GM19238 (cell line): ENCODE results near the gene SBF2.
"Not testable (repeated sequence)": the region's sequence is repeated elsewhere in the genome, so short reads cannot be mapped to it uniquely, and the experiment has no call there.

Experiments
- DNase-seq: peaks from one replicate; pipeline ENCODE4 v3.0.0; 2011; ENCODE audit warnings: low spot score; ENCODE audit not compliant: insufficient read length

The SBF2 gene

DNA sequence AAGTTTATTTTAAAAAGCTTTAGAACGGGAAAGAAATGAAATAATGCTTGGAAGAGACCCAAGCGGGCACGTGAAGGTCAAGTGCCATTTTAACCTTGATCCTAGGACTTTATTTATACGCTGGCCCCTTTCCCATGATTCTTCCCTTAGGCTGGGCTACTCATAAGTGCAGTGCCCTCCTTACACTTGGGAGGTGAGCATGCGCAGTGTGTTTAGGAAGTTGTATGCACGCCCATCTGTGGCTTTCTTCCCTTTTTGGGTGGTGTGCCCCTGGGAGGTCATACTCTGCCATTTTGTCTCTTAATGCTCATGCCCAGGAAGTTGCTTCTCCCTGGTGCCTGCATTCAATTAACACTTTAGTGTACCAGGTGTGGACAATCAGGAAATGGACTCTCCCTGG is 390.4 kb downstream of the SBF2 start:
- no peak for DNase-seq

DNA sequence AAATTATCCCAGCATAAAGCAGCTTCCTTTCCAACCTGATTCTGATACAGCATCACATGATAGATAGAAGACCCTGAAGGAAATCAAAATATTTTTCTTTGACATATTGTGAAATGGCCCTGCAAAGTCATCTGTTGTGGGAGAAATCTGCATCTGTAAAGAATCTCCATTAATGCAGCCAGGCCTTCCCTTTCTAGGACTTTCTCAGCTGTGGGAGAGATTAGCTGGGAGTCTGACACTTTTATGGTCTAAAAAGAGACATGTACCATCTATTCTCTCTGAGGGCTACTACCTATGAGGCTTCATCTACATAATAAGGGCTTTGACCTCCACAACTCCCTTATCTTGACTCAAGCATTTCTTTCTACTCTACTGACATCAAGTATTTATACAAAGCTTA is 392.1 kb downstream of the SBF2 start:
- no peak for DNase-seq

DNA sequence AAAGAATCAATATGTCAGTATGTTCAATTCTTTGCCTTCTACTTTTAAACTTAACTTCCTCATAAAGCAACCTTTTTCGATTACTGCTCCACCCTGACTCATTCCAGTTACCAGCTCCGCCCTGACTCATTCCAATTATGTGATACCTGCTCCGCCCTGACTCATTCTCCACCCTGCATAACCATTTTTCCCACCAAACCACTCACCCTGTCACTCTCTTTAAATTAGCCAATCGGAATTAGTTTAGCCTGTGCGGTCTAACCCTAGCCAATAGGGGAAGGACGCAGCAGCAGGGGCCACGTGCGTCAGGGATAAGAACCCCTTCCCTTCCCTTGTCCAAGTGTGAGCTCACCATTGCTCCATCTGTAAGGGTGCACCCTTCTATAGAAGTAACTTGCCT is 393.8 kb downstream of the SBF2 start:
- DNase-seq = not testable (repeated sequence)

DNA sequence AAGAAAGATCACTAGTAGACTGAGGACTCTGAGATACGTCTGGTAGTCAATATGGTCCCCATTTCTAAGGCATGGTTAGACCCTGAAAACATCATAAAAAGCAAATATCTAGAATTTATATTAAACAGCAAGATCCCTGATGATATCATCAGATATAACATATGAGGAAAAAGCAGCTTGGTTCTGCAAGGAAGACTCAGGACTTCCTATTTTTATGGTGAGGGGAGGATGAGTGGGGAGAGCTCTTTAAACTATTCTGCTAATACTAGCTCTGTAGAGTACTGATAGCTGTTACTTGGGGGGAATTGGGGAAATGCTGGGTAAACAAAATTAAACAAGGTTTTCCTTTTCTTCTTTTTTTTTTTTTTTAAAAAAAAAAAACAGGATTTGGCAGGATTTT is 394.3 kb downstream of the SBF2 start:
- DNase-seq = no peak

DNA sequence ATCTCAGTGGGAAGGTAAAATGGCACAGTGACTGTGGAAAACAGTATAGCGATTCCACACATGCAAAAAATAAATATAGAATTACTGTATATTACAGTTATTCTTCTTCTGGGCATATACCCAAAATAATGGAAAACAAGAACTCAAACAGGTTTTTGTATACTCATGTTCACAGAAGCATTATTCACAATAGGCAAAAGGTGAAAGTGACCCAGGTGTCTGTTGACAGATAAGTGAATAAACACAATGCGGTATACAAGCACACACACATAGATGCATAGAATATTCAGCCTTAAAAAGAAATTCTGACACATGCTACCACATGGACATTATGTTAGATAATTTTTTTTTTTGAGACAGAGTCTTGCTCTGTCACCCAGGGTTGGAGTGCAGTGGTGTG is 397.1 kb downstream of the SBF2 start:
- DNase-seq = no peak

DNA sequence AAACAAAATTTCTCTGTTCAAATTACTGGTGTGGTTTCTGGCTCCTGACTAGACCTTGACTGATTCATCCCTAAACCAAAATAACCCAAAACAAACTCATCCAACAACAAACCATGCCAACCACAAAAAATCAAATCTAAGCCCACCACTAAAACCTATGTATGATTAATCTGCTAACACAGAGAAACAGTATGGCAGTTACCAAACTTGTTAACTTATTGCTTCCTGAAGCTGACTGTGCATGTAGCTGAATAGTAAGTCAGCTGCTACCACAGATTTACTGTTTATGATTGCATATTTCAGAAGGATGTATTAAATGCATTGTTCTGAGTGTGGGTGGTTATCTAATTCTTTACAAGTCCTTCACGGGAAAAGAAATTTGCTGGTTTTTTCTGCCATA is 399.0 kb downstream of the SBF2 start:
- DNase-seq = no peak

DNA sequence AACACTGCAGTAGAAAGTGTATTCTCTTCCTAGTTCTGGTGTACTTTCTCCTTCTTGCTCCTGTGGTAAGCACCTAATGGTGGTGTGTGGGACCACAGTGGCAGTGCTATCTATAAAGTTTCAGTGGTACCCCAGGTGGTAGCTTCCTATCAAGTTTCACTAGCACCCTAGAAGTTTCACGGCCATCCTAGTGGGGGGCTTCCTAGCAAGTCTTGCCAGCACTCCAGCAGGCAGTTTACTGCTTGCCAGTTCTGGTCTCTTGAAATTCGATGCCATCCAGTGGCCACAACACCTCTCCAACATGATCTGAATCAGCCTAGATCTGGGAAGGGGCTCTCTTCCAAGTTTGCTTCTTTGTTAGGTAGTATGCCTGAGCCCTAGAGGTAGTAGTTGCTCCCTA is 400.5 kb downstream of the SBF2 start:
- no peak for DNase-seq

DNA sequence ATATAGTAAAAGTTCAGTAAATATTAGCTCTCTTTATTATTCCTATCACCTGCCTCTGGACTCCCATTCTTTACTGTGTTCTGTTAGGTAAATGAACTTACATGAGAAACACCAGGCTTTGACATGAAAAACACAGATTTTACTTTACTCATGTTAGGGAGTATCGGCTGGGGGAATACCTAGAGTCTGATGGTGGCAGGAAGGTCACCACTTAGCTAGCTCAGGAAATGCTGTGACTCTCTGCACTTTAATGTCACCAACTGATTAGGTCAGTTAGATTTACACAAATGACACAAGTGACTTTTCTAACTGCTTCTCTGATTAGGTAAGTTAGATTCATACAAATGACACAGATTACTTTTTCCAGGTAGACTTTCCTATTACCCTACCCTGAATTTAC is 405.1 kb downstream of the SBF2 start:
- DNase-seq = no peak

DNA sequence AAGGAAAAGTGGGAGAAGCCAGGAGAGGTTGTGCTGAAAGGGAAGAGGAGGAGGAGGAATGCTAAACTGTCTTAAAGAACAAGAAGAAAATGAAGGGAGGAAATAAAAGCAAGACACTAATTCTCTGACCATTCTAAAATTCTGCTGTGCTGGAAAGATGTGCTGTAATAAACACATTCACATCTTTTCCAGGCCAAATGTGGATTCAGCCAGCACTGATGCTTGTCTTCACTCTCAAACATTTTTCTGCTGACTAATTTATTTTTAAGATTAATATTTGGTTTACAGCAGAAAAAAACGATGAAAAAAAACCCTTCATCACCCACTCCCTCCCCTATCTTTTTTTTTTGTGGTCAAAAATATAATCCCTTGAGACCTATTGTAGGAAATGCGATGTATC is 406.5 kb downstream of the SBF2 start:
- no peak for DNase-seq

DNA sequence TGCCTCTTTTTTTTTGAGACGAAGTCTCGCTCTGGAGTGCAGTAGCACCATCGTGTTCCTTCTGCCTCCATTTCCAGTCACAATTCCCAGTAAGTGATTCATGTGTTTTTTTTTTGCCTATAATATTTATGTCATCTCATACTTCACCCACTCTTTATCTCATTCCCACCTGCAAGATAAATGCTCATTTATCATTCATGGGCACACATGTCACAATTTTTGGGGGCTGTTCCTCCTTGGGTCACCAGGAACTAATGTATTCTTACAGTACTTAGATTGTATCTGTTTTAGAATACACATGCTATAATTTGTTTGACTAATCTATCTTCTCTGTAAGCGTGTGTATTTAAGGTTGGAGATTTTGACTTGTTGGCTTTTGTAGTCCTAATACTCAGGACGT is 407.4 kb downstream of the SBF2 start:
- DNase-seq = no peak

DNA sequence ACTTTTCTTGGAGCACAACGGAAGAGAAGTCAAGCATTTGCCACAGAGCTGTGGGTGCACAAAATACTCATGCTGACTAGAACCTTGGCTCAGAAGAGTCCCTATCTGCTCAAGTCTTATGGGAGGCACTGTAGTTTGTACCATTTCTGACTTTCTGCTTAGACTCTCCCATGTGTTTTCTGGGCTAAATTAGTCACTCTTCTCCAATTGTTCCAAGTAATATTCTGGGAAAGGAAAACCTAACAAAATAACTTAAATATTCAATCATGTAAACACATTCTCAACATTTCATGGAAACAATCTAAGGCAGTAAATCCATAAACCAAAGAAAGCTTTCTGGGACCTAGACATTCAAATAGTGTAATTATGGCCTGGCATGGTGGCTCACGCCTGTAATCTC is 409.4 kb downstream of the SBF2 start:
- no peak for DNase-seq

DNA sequence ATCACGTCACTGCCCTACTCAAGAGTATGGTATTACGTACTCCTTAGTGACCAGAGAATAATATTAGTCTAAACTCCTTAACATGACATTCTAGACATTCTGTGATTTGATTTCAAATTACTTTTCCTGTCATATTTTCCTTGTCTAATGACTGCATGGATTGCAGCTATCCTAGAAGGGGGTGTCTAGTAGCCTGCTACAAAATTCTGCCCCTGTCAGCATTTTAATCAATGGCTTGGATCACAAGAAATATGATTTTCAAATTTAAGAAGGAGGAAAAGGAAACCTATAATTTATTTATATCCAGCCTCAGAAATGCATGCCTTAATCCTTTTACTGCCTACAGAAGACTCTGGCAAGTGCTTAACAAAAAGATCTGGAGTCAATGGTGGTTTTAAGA is 413.4 kb downstream of the SBF2 start:
- no peak for DNase-seq

DNA sequence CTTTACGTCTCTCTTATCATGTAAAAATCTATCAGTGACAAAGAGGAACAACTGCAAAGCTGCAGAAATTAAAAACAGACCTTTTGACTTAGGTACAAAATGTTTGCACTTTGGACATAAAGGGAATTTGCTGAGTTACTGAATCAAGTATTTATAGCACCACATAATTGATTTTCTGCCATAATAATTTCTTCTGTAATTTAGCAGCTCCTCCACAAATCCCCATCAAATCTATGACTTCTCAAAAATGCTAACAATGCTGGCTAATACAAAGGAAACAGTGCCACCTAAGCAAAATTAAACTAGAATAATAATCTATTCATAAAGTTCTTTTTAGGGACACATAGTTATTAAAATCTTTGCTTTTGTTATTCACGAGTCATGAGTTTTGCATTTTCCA is 415.1 kb downstream of the SBF2 start:
- no peak for DNase-seq

DNA sequence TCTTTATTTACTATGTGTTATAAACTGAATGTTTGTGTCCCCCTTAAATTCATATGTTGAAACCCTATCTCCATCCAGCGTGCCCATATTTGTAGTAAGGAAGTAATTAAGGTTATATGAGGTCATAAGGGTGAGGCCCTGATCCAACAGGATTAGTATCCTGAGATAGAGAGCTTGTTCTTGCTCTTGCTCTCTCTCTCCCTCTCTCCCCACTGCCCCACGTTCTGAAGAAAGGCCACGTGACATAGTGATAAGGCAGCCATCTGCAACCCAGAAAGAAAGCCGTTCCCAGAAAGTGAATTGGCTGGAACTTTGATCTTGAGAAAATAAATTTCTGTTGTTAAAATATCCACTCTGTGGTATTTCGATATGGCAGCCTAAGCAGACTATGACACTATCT is 417.7 kb downstream of the SBF2 start:
- no peak for DNase-seq

DNA sequence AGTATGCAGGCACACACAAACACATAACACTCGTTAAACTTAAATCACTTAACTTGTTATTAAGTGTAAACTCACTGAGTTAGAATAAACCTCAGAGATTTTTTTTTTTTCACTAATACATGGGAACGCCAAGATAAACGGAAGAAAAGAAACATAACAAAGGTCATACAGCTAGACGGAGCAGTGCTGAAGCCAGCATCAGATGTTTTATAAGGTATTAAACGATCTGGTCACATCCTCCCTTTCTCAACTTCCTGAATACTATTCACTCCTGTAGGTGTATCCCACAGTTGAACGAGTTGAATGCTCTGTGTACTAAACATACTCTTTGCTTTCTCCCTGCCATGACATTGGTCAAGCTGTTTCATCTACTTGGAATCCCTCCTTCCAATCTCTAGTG is 418.2 kb downstream of the SBF2 start:
- DNase-seq = no peak

DNA sequence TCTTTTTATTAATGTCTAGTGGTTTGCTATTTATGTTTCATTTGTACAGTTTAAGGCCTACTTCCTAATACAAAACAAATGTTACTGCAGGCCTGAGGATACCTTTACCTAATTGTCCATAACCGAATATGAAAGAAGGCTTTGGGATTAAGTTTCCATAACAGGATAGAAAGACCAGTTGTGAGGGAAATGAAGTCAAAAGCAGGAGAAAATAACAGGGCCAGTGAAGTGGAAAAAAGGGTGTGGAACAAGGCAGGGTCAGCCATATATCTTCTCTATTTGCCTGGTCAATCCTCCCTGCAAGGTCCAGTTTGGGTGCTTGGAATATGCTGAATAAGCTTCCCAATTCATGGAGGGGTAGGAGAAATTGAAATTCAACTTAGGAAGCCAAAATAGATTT is 418.6 kb downstream of the SBF2 start:
- DNase-seq = no peak

DNA sequence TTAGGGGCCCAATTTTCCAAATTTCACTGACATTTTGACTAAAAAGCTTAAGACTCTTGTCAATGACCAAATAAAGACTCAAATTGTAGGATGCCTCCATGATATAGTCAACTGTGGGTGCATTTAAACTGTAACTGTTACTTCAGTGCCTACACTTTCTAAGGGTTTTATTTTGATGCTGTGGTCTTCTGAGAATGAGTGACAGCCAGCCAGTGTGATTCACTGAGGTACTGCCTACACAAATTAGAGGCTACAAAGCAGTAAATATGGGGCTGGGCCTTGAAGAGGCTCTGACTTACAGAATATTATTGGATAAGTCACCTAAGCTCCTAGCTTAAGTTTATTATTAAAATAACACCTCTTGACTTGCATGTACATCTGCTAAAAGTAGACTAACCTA is 419.6 kb downstream of the SBF2 start:
- DNase-seq = no peak

DNA sequence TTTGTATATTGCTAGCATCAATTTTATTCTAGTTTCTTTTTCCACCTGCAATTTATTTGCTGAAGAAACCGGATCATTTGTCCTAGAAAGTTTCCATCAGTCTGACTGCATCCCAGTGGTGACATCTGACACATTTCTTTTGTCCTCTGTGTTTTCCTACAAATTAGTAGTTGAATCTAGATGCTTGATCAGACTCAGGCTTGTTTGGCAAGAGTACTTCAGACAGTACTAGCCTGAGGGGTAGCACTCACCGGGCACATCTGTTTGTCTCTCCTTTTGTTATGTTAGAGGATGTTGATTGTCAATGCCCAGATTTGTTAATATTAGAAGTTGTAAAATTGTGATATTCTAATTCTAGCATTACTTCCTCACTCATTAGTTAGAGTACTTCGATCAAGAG is 425.4 kb downstream of the SBF2 start:
- no peak for DNase-seq

DNA sequence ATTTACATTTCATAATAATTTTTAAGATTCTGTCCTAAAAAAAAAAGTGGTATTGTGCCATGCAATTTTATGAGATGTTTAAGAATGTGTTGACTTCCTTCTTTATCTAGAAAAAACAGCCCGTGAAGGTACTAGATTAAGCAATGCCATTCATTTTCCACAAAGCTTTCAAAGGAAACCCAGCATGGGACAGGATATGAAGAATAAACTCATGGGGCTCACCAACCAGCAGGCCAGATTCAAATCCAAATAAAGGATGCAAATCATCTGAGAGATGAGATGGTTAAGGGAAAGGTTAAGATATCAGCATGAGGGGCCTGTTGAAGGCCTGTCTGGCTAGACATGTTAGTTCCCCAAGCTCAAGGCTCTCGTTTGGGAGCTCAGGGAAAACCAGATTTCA is 431.0 kb downstream of the SBF2 start:
- DNase-seq = no peak

DNA sequence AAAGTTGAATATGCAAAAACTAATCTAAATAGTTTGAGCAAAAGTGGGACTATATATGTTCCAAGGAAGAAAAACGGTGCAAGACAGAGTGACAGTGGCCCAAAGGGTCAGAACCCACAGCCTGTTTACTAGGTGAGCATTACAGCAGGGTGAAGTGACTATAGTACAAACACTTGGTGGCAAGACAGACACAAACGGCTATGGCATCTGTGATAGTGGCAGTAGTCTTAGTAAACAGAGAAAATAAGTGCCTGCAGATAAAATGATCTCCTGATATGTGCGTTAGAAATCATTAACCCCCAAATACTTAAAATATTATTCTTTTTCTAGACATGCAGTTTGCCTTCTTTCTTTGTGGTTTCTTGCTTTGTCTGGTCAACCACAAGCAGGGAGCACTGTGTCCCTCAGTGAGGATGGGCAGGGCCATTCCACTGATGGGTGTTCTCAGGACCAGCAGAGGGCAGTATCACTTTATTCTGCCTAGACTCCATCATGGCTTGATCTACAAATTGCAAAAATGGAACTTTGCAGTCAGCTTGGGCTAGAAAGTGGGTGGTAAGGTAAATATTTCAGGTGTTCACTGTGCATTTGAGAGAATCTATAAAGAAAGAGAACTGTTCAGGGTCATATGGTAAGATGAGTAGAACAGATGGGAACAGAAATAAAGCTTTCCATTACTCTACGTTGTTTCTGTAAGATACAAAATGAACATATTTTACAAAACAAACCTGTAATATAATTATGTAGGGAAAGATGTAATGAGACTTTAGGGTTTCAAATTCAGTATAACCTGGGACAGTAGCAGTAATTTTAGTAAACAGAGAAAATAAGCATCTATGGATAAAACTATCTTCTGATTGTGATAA is 431.9 kb downstream of the SBF2 start:
- DNase-seq = peak; percentile 44

DNA sequence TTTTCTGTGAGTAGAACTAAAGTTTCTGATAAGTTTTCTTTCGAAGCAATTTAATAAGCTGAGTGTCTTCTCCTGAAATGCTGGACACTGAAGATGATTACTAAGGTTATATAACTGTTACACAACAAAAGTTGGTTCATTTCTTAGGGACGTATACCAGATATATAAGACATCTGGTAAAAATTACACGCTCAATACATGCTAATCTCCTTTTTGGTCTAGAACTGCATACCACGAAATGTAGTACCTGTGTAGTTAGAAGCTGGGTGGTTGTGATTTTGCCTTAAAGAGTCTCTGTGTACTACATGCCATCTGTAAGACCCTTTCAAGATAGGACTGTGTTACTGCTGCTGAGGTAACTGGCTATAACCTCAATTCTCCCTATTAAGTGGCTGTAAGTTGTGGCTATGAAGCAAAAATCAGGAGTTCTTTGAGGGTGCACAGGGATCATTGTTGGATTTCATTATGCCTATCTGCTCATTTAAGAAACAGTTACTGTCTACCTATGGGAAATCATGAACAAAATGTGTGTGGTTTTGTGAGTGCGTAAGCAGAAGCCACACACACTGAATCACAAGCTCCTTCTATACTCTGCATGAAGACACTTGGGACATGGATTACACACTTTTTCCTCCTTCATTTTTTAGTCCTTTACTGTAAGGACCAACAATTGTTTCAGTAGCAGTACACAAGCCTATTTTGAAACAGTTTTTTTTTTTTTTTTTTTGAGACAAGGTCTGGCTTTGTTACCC is 434.3 kb downstream of the SBF2 start:
- DNase-seq = no peak

DNA sequence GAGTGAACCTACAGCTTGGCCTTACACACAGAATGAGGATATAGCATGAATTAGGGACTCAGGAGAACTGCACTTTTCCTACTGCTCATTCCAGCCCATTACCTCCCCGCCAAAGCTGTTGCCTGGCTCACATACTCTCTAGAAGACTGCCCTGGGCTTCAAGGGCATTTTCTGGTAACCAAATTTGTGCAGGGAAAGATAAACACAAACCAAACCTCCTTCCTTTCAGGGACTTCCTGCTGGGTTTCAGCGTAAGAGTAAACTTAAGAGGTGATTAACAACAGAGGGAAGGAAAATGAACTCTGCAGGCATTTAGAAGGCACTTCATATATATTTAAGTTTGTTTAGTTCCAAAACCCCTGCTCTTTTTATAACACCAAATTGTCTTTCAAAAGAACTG is 435.2 kb downstream of the SBF2 start:
- DNase-seq = no peak

DNA sequence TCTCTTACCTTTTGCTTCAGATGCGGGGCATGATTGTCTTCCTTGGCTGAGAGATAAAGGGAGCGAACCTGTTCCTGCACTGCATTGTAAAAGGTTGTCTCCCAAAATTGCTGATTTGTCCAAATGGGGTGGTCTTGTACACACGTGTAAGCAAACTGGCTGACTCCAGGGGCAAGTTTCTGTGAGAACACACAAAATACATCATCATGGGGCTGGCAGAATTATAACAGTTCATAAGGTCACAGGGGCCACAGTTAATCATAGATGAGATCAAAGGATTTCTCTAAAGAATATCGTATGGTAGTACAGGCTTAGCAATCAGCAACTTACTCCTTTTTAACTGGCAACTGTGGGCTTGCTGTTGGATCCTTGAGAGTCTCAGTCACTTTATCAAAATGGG is 435.8 kb downstream of the SBF2 start:
- DNase-seq = no peak
